HG03432 (cell line): ENCODE measurements around the gene SLC25A1.
"Not testable (repeated sequence)": the region's sequence is repeated elsewhere in the genome, so short reads cannot be mapped to it uniquely, and the experiment has no call there.

Experiments used
- ATAC-seq: cut with Tn5 transposase; IDR thresholded peaks from one replicate; pipeline ENCODE4 v1.9.1; 2021; ENCODE audit warnings: mild to moderate bottlenecking, moderate library complexity; ENCODE audit not compliant: unreplicated experiment

The SLC25A1 gene

GRCh38 chr22:19206287-19206686 lies 27.8 kb upstream of the SLC25A1 start:
- ATAC-seq = no peak

GRCh38 chr22:19204640-19205039 lies 26.1 kb upstream of the SLC25A1 start:
- no peak for ATAC-seq

GRCh38 chr22:19203834-19204233 lies 25.3 kb upstream of the SLC25A1 start:
- ATAC-seq = no peak

- ATAC-seq = not testable (repeated sequence)
These were observed 24.3 kb upstream of the SLC25A1 start for GRCh38 chr22:19202799-19203186.

- no peak for ATAC-seq
These were observed 23.6 kb upstream of the SLC25A1 start for GRCh38 chr22:19201869-19202798.

GRCh38 chr22:19201130-19201868 lies 22.8 kb upstream of the SLC25A1 start:
- no peak for ATAC-seq

GRCh38 chr22:19199479-19199878 lies 20.9 kb upstream of the SLC25A1 start:
- no peak for ATAC-seq

GRCh38 chr22:19197997-19198865 lies 19.7 kb upstream of the SLC25A1 start:
- no peak for ATAC-seq

GRCh38 chr22:19196841-19197612 lies 18.5 kb upstream of the SLC25A1 start:
- ATAC-seq = no peak

- no peak for ATAC-seq
These were observed 17.5 kb upstream of the SLC25A1 start for GRCh38 chr22:19195796-19196731.

GRCh38 chr22:19194766-19195536 lies 16.4 kb upstream of the SLC25A1 start:
- no peak for ATAC-seq

- ATAC-seq = no peak
These were observed 15.3 kb upstream of the SLC25A1 start for GRCh38 chr22:19193879-19194278.

GRCh38 chr22:19187716-19188563 lies 9.4 kb upstream of the SLC25A1 start:
- ATAC-seq = no peak

- ATAC-seq = no peak
These were observed 5.9 kb upstream of the SLC25A1 start for GRCh38 chr22:19184276-19184997.

- ATAC-seq = no peak
These were observed 4.7 kb upstream of the SLC25A1 start for GRCh38 chr22:19183216-19183615.

GRCh38 chr22:19182472-19183157 lies 4.1 kb upstream of the SLC25A1 start:
- ATAC-seq = no peak
